HG02588 (cell line): ENCODE results near the gene KDM4C.

Experiments
- ATAC-seq: cut with Tn5 transposase; IDR thresholded peaks from one replicate; pipeline ENCODE4 v1.9.1; 2021; ENCODE audit warnings: mild to moderate bottlenecking, moderate library complexity; ENCODE audit not compliant: unreplicated experiment

Gene KDM4C

DNA sequence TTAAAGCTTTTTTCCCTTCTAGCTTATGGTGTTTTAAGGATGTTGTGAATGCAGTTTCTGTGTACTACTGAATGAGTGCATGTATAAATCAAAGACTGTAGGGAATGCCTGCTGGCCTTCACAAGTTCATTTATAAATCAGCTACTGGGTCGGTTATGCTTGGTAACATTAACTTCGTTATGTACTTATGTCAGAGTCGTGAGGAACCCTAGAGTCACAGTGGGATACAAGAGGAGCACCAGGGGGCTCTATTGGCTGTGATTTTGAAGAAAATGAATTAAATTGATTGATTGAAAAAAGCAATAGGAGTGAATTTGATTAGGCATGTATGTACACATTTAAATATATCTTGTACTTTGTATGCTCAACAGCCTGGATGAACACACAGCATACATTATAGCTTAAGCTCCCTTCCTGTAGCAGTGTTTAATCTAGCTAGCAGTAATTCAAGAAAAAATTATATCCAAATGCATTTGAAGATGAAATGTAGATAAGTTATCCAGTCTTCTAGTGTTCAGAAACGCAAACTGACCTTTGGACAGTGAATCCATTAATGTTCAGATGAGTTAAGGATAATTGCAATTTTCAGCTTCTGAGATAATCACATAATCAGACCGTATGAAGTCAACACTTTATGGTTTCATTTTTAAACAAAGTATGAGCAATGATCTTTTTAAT is 204.2 kb downstream of the KDM4C start:
- ATAC-seq, result no peak

DNA sequence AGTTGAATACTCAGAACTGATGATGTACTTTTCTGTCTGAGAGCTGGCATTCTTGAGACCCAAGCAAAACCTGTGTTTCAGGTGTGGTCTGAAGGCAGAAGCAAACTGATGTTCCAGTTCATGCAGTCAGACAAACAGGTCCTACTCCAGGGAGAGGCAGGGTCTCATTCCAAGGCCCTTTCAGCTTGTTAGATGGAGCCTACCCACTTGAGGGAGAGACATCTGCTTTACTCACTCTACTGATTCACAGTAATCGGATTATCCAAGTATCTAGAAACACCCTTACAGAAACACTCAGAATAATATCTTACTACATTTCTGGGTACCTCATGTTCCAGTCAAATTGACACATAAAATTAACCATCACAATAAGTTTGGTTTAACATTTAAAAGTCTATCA is 207.8 kb downstream of the KDM4C start:
- ATAC-seq, result no peak

DNA sequence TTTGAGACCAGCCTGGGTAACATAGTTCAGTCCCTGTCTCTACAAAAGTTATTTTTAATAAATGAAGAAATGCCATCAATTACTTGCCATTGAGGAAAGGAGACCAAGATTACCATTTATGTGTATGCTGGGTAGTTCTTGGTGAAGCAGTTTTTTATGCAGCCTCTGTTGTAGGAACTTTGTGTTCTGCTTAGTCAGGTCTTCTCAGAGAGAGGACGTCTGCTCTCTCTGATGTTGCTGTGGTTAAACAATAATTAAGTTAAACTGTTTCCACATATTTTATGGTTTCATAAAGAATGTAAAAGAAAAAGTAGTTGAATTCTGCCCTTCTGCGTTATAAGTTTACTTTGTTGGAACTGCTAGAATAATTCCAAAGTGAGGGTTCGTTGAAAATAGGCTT is 210.5 kb downstream of the KDM4C start:
- no peak for ATAC-seq

DNA sequence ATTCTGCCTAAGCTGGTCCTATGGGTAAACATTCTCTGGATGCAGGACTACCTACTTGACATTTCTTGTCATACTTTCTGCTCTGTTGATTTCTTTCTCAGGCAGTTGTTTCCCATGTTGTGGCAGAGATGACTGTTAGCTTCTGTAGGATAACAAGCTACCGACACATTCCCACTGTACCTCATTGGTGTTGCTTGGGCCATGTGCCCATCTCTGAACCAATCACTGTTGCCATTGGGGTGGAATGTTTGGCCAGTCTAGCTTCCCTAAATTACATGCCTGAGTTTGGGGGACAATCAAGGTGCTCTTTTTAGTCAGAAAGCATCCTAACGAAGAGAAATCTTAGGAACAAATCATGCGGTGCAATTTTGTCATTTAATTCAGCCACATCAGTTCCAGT is 212.0 kb downstream of the KDM4C start:
- ATAC-seq, result no peak

DNA sequence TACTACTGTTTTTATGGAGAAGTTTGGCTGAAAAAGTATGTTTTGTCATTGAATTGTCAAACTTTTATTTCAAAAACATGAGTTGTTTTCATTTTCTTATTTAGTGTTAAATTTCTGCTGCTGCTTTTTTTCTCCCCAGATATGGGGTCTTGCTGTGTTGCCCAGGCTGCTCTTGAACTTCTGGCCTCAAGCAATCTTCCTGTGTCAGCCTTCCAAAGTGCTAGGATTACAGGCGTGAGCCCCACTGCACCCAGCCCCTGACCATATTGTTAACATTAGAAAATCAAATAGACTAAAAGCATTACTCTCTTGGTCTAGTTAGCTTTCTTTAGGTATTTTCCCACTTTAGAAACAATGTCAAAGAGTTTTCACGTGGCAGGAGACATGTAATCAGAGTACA is 215.3 kb downstream of the KDM4C start:
- no peak for ATAC-seq

DNA sequence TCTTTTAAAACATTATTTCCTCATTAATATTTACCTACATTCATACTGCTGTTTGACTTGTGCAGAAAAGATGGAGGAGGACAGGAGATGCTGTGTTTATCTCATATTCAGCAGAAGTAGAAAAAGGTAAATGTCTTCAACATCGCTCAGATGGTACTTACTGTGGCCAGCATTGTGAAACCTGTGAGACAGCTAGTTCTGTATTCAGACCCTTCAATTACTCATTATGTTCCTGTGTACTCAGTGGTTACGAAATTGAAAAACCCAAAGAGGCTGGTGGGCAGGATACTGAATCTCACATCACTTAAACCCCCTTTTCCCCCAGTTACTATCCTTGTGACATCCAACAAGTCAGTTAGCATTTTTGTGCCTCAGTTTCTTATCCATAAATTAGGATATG is 216.0 kb downstream of the KDM4C start:
- peak; percentile 96 for ATAC-seq

DNA sequence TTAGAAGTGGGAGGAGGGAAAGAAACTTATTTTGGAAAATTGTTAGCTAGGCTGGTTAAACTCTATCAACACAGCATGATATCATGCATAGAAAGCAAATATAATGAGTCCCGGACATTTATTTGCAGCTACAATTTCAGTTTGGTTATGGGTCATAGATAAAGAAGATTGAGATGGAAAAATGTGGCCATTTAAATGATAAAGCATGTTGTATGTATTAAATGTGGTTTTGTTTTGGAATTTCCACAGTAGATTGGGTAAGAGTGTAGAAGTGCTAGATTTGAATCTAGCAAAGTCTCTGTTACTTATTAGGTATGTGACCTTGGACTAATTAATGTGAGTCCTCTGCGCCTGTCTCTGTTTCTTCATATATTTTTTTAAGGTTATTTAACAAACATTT is 217.4 kb downstream of the KDM4C start:
- ATAC-seq, result no peak

DNA sequence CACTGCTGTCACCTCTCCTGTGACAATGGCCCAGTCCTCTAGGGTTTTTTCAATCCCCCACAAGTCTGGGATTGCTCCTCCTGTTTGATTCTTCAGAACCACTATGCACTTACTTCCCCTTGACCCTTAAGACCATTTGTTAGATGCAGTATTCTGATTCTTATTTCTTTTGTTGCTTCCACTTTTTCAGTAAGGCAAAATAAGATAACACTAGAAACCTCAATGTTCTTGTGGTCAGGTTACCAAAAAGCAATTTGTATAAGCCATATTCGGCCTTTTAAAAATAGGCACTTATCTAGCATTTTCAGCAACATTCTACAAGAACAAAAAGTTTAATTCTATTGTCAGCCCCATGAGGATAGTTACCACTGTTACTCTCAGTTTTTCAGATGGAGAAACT is 220.0 kb downstream of the KDM4C start:
- ATAC-seq, result no peak

DNA sequence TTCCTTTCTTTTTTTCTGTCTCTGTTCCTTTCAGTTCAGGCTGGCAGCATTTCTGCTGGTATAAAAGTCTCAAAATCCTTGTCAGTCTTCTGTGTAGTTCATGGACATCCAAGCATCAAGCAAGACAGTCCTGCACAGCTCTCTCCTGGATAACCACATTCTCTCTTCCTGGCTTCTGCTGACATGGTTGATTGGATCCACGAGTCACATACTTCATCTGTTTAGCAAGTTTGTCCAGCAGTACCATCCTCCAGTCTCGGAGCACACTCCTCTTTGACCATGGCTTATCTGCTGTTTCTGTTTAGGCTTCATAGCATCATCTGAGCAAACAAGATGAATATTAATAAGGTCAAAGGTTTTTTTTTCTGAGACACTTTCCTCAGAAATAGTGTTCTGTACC is 220.8 kb downstream of the KDM4C start:
- ATAC-seq, result no peak

DNA sequence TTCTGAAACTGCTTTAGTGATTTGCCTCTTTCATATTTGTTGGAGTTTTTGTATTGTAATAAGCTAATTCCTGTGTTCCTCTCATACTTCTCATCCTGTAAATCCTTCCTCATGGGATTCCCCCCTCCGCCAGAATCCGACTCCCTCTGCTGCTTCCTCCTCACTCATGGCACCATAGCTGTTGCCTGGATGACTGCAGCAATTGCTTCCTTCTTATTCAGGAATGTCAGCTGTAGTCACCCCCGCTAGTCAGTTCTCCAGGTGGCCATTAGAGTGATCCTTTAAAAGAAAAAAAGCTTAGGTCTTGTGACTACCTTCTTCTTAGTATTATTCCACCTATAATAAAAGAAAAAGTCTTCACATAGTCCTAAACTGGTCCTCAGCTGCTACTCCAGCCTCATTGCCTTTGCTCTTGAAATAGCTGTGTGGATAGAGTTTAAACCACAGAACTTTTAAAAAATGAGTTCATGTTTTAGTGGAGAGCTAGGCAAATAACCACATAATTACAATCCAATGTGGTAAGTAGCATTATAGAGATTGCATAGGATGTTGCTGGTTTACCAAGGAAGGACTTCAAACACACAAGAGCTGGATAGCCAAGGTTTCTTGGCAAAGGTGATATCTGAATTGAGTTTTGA is 227.3 kb downstream of the KDM4C start:
- no peak for ATAC-seq

DNA sequence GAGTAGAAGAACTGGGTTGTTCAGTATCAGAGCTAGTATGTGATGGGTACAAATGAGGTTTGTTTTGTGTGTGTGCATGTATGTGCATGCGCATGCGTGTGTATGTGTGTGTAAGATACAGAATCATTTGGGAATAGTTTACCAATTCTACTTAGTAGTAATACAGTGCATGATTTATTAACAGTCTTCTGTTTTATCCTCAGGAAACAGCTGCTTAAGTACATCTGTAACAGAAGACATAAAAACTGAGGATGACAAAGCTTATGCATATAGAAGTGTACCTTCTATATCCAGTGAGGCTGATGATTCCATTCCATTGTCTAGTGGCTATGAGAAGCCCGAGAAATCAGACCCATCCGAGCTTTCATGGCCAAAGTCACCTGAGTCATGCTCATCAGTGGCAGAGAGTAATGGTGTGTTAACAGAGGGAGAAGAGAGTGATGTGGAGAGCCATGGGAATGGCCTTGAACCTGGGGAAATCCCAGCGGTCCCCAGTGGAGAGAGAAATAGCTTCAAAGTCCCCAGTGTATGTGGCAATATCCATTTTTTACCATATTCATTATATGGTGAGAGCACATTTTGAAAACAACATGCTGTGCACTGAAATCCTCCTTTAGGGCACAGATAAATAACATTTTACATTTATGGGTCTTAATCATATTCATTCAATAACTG is 228.5 kb downstream of the KDM4C start:
- ATAC-seq, result no peak

DNA sequence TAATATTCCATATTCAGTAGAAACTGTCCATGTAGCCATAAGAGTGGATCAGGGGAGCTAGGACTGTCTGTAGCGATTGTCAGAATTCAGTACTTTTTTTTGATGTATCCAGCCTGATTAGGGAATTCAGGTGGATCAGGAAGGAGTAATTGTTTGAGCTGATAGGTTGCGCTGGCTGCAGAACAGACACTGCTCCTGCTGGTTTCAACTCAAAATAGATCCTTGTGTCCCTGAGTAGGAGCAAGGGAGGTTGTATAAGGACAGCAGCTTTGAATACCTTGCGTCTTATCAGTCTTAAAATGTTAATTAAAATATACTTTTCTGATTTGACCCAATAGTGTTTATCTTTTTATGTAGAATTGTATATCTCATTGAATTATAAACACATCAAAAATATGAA is 229.6 kb downstream of the KDM4C start:
- ATAC-seq, result no peak

DNA sequence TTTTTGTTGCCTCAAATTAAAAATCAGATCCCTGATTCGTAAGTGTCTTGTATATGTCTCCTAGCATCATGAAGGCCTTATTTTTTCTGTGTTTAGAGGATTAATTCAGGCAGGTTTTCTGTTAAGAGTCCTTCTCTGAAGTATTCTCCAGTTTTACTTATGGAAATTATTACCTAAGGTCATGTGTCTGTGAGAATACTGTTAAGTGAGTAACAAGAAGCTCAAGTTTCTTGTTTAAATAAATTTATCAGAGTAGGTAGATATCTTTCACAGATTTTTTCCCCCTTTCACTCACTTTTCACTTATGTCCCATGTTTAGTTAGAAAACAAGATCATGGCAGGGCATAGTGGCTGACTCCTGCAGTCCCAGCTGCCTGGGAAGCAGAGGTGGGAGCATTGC is 233.6 kb downstream of the KDM4C start:
- no peak for ATAC-seq

DNA sequence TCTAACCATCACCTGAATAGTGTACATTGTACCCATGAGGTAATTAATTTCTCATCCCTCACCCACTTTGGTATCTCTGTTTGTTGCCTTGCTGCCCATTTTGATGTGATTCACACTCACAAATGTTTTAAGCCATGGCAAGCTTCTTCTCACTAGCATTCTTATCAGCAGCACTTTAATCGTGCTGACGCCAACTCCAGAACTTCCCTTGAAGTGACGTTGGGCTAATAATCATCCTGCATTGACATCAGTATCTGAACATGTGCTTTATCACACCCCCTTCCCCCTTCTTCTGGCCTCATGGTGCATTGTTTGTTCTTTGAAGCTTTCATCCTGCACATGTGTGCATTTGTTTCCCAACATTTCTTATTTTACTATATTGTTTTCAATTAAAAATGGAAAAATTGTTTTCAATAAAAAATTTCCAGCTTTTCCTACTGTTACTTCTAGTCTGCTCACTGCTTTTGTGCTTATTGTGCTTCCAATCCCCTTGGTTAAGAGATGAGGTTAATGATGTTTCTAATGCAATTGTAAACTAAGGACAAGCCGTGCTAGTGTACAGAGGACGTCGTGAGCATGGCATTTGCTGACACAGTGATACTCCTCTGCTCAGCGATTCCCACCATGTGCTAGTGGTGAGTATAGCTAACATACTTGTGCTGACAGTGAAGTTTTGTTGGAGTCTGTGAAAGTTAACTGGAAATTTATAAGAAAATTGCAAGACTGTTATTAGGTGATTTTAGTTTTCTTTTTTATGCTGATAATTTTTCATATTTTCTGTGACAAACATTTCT is 238.5 kb downstream of the KDM4C start:
- ATAC-seq, result no peak

DNA sequence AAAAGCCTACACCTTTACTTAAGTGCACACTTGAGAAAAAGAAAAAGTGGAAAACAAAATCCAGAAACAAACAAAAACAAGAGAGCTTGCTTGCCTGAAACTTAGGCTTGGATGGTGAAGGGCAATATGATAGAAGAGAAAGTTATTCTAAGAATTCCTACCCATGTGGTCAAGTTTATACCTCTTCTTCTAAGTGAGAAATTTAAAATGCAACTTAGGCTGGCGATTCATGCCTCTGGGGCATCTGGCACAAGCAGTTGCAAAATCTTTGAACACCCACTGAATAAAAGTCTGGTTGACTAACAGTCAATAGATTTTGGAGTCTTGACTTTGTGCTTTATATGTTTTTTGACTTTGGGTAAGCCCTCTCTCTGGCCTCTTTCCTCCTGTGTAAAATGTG is 239.6 kb downstream of the KDM4C start:
- no peak for ATAC-seq

DNA sequence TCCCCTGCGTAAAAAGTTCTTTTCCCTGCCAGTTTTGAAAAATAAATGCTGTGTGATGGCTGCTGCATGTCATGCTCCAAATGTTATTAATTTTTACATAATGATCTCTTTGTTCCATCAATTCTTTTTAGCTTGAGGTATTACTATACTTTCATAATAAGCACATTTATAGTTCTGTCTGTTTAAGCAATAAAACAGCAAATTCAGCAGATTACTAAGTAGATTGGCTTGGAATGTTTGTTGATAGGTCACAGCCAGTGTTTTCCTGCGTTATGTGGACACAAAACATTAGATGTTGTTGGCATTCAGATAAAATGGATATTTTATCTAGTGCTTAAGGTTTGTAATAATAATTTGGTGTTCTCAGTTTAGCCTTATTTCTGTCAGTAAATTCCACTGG is 242.0 kb downstream of the KDM4C start:
- ATAC-seq, result no peak

DNA sequence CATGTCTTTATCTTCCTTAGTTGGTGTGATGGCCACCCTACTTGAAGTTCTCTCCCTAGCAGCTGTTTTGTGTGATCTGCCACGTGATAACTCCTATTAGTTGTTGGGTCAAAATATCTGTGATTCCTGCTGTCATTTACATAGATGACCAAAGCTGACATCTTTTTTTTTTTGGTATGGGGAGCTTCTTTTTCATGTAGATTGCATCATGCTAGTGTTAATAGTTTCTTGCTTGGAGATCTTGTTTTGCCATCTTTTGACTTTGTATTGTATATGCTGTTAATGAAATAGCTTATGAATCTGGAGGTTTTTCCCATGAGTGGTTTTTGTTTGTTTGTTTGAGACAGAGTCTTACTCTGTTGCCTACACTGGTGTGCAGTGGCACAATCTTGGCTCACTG is 243.8 kb downstream of the KDM4C start:
- no peak for ATAC-seq

DNA sequence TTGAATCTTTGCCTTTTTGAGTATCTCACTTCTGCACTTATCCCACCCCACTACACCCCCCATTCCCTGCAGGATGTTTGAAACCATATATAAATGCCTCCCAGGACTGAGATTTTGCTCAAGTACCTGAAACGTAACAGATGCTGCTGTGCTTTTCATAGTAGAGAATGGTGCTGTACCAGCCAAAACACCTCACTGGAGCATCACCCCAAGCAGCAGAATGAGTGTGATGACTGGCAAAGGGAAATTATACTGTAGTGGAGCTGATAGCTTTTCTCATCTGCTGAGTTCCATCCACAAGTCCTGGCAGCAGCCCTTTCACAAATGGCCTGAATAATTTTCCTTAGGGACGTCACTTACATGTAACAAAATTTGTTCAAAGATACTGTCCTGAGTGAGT is 246.1 kb downstream of the KDM4C start:
- no peak for ATAC-seq

DNA sequence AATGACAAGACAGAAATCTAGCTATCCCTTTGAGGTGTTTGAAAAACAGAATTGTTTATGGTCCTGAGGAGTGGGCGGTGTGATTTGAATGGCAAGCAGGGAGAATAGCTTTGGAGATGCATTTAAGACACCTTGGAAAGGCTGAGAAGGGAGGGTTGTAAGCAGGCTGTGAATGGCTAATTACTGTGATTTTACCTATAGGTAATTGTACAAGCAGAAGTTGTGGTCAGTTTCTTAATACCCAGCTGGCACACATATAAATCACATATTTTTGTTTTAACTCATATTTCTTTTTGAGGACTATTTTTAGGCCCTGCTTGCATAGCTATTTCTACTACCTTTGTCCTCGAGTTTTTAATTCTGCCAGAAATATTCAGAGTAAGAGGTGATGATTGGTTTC is 248.6 kb downstream of the KDM4C start:
- no peak for ATAC-seq

DNA sequence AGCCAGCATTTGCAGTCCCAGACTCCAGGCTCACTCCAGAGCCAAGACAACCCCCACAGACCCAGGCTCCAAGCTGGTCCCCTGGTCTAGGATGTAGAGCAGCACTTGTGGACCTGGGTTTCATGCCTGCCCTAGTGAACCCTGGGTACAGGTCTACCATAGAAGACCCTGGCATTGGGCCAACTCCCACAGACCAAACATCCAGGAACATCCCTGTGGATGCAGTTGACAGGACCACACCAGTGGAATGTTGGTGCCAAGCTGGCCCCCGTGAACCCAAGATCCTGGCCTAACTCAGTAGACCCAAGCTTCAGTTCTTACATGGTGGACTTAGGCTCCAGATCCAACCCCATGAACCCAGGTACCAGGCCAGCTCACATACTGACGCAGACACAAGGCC is 250.6 kb downstream of the KDM4C start:
- no peak for ATAC-seq

DNA sequence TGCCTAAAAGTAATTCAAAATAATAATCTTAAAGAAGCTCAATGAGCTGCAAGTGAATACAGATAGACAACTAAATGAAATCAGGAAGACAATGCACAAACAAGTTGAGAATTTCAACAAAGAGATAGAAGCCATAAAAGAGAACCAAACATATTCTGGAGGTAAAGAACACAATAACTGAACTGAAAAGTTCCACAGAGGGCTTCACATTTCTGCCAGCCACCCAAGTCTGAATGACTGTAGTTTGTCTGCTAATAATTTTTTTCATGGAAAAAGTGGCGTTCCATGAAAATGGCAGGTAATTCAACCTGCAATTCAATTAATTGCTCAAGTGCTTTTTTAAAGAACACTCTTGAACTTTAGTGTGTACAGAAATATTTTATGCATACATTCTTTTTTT is 251.3 kb downstream of the KDM4C start:
- no peak for ATAC-seq
